Vagina (tissue), 2 donors: ENCODE results near the gene GPR176.

ENCODE experiments used
- POLR2A ChIP-seq, 2 donors: fragments of 450-650 bp; IDR thresholded peaks; one replicate each; pipeline ENCODE4 v1.6.1; 2017; ENCODE audit warnings: antibody characterized with exemption in 2 of 2, mild to moderate bottlenecking in 2 of 2, moderate library complexity in 2 of 2
- TF ChIP-seq, protein P1 (sequence below), 3 experiments: fragments of 450-650 bp in 2 of 3; fragments of 200-600 bp in 1 of 3; sonication (generic) in 1 of 3; IDR thresholded peaks; one replicate each; pipeline ENCODE4 v1.5.1; 2017 to 2019; ENCODE audit warnings: antibody characterized with exemption in 3 of 3, mild to moderate bottlenecking in 2 of 3, moderate library complexity in 2 of 3

DNA sequence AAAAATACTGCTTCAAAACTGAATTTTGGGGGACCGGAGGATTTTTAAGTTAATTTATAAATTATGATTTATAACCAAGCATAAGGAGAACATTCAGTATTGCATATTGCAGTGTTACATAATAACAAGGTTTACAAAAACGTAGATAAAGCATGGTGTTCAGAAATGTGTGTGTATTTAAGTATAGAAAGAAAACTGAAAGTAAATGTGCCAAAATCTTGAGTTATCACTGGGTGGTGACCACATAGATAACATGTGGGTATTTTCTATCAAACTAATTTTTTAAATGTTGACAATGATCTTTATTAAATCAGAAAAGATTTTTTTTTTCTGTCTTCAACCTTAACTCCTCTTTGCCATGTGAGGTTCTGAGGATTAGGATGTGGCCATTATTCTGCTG, 46.5 kb upstream of the GPR176 start:
- TF ChIP-seq, protein P1, sequence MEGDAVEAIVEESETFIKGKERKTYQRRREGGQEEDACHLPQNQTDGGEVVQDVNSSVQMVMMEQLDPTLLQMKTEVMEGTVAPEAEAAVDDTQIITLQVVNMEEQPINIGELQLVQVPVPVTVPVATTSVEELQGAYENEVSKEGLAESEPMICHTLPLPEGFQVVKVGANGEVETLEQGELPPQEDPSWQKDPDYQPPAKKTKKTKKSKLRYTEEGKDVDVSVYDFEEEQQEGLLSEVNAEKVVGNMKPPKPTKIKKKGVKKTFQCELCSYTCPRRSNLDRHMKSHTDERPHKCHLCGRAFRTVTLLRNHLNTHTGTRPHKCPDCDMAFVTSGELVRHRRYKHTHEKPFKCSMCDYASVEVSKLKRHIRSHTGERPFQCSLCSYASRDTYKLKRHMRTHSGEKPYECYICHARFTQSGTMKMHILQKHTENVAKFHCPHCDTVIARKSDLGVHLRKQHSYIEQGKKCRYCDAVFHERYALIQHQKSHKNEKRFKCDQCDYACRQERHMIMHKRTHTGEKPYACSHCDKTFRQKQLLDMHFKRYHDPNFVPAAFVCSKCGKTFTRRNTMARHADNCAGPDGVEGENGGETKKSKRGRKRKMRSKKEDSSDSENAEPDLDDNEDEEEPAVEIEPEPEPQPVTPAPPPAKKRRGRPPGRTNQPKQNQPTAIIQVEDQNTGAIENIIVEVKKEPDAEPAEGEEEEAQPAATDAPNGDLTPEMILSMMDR (IDR thresholded peaks at IDR 0.05): no peak
- TF ChIP-seq POLR2A (IDR thresholded peaks at IDR 0.05): no peak
